GM12878 (cell line): ENCODE results near the gene ADGRB2. TPM values are rescaled to one million over a fixed set of nuclear protein-coding genes. Genes with fewer than 3 reads are reported as not detected.

Experiments used
- ATAC-seq: fragments of 200-7000 bp; cut with Tn5 transposase; 3 replicates; pipeline ENCODE4 v1.9.1; 2020; ENCODE audit warnings: mild to moderate bottlenecking, moderate library complexity
- BruUV-seq: library from RNA; stranded (reverse); fragments of 400-500 nt; replicated peaks from 2 replicates; lab custom pipeline; 2021; lab: Mats Ljungman, UMichigan
- CTCF ChIA-PET: fragments of 300-600 bp; sonication (Branson Sonifier 250); formaldehyde crosslinking; extraction: SDS; loops from one replicate; lab custom pipeline; 2021; ENCODE audit warnings: inconsistent platforms; lab: Yijun Ruan, JAX
- POLR2A ChIA-PET: fragments of 350-600 bp; formaldehyde crosslinking; extraction: SDS; loops from one replicate; lab custom pipeline; 2021; ENCODE audit warnings: inconsistent platforms; lab: Charles Lee
- RAD21 ChIA-PET: fragments of 300-600 bp; sonication (Branson Sonifier 250); formaldehyde crosslinking; loops from one replicate; lab custom pipeline; 2023; ENCODE audit warnings: antibody characterized with exemption; ENCODE audit not compliant: unreplicated experiment; lab: Charles Lee
- SMC1A ChIA-PET: fragments of 300-600 bp; sonication (Branson Sonifier 250); formaldehyde crosslinking; loops from one replicate; lab custom pipeline; 2023; ENCODE audit not compliant: unreplicated experiment, uncharacterized antibody; lab: Charles Lee
- DNase-seq: peaks from one replicate; pipeline ENCODE4 v3.0.0-alpha.2; 2011; ENCODE audit warnings: low read depth, low spot score
- FAIRE-seq: peaks from 3 replicates; lab custom pipeline; 2011; peaks lifted over from hg19 to GRCh38; lab: Jason Lieb, UNC
- H2AFZ ChIP-seq: 2 replicates; pipeline ENCODE4 v1.6.0; 2011; ENCODE audit warnings: low read depth, low read length, control low read depth; ENCODE audit not compliant: control insufficient read depth
- H3K27ac ChIP-seq: 2 replicates; pipeline ENCODE4 v1.5.1; 2011; ENCODE audit warnings: control low read depth; ENCODE audit not compliant: control insufficient read depth, insufficient read depth
- H3K27me3 ChIP-seq, 2 experiments: replicated peaks in 1 of 2; 2 replicates each; pipeline versions ENCODE4 v1.6.0 to v1.6.1; 2011; ENCODE audit warnings: low read length in 1 of 2; ENCODE audit not compliant: control insufficient read depth in 2 of 2, insufficient read depth in 2 of 2
- H3K36me3 ChIP-seq, 2 experiments: 2 replicates each; pipeline ENCODE4 v1.5.1; 2011; ENCODE audit warnings: low read length in 1 of 2; ENCODE audit not compliant: control insufficient read depth in 2 of 2, insufficient read depth in 2 of 2
- H3K4me1 ChIP-seq: 2 replicates; pipeline ENCODE4 v1.6.1; 2011; ENCODE audit warnings: mild to moderate bottlenecking, low read length, moderate library complexity, mixed read lengths; ENCODE audit not compliant: control insufficient read depth, insufficient read depth
- H3K4me2 ChIP-seq: 2 replicates; pipeline ENCODE4 v1.6.0; 2011; ENCODE audit warnings: control low read depth; ENCODE audit not compliant: control insufficient read depth, insufficient read depth
- H3K4me3 ChIP-seq: fragments of 200-600 bp; sonication (generic); 2 replicates; pipeline ENCODE4 v1.5.1; 2016
- H3K79me2 ChIP-seq: 2 replicates; pipeline ENCODE4 v1.6.0; 2011; ENCODE audit warnings: low read length; ENCODE audit not compliant: control insufficient read depth, insufficient read depth
- H3K9ac ChIP-seq: 2 replicates; pipeline ENCODE4 v1.8.0; 2011; ENCODE audit warnings: low read length, control low read depth, mixed read lengths; ENCODE audit not compliant: control insufficient read depth, insufficient read depth
- H3K9me3 ChIP-seq: replicated peaks from 3 replicates; pipeline ENCODE4 v1.5.1; 2011; ENCODE audit warnings: mild to moderate bottlenecking, low read length; ENCODE audit not compliant: control insufficient read depth, insufficient read depth
- H4K20me1 ChIP-seq: 2 replicates; pipeline ENCODE4 v1.6.0; 2011; ENCODE audit not compliant: control insufficient read depth, insufficient read depth
- BACH1 ChIP-seq: fragments of 450-650 bp; IDR thresholded peaks from 2 replicates; pipeline ENCODE4 v1.6.1; 2017; ENCODE audit warnings: mild to moderate bottlenecking, borderline replicate concordance
- BCL3 ChIP-seq: IDR thresholded peaks from 2 replicates; pipeline ENCODE4 v1.6.1; 2011; ENCODE audit warnings: borderline replicate concordance, low read depth, mild to moderate bottlenecking, moderate library complexity, low read length; ENCODE audit not compliant: insufficient read depth, poor library complexity, severe bottlenecking
- CREM ChIP-seq: IDR thresholded peaks from 2 replicates; pipeline ENCODE4 v1.6.1; 2014; ENCODE audit warnings: antibody characterized with exemption, low read depth
- EP300 ChIP-seq, 2 experiments: fragments of 150-350 bp in 1 of 2; IDR thresholded peaks; 2 replicates each; pipeline ENCODE4 v1.6.1; 2011 to 2012; ENCODE audit warnings: low read depth in 2 of 2, low read length in 2 of 2, borderline replicate concordance in 1 of 2, improper control_type of control experiment in 1 of 2, inconsistent platforms in 1 of 2; ENCODE audit not compliant: control insufficient read depth in 1 of 2
- ESRRA ChIP-seq: IDR thresholded peaks from 2 replicates; pipeline ENCODE4 v1.6.1; 2012; ENCODE audit warnings: mild to moderate bottlenecking, low read length, improper control_type of control experiment
- ETV6 ChIP-seq, 2 experiments: fragments of 450-650 bp in 1 of 2; IDR thresholded peaks in 1 of 2; conservative IDR thresholded peaks in 1 of 2; 2 replicates each; pipeline ENCODE4 v1.6.1; 2014; ENCODE audit warnings: antibody characterized with exemption in 1 of 2, borderline replicate concordance in 1 of 2, low read depth in 1 of 2, mild to moderate bottlenecking in 1 of 2, moderate library complexity in 1 of 2
- FOXK2 ChIP-seq: fragments of 450-650 bp; IDR thresholded peaks from 2 replicates; pipeline ENCODE4 v1.6.1; 2017; ENCODE audit warnings: mild to moderate bottlenecking, moderate library complexity
- GATAD2B ChIP-seq: fragments of 450-650 bp; conservative IDR thresholded peaks from 2 replicates; pipeline ENCODE4 v1.6.1; 2017; ENCODE audit warnings: low read depth, mild to moderate bottlenecking, moderate library complexity
- IKZF1 ChIP-seq: fragments of 450-650 bp; conservative IDR thresholded peaks from 2 replicates; pipeline ENCODE4 v1.6.1; 2017; ENCODE audit warnings: antibody characterized with exemption, mild to moderate bottlenecking
- JUND ChIP-seq: IDR thresholded peaks from 2 replicates; pipeline ENCODE4 v1.6.1; 2012; ENCODE audit warnings: low read depth, mild to moderate bottlenecking, low read length, improper control_type of control experiment, moderate library complexity
- NR2C2 ChIP-seq: IDR thresholded peaks from 2 replicates; pipeline ENCODE4 v1.6.1; 2011; ENCODE audit warnings: borderline replicate concordance, low read depth; ENCODE audit not compliant: control insufficient read depth, insufficient read length
- RB1 ChIP-seq: fragments of 450-650 bp; formaldehyde crosslinking; IDR thresholded peaks from 2 replicates; pipeline ENCODE4 v1.6.1; 2017; ENCODE audit warnings: mild to moderate bottlenecking, borderline replicate concordance
- SMC3 ChIP-seq: IDR thresholded peaks from 2 replicates; pipeline ENCODE4 v1.6.1; 2011; ENCODE audit warnings: low read length, improper control_type of control experiment, borderline replicate concordance
- WGBS: methylation state at CpG from one replicate; pipeline ENCODE4 v1.1.6; 2016; ENCODE audit warnings: low lambda C conversion rate; ENCODE audit not compliant: insufficient replicate concordance, insufficient coverage; ENCODE audit errors: missing lambda C conversion rate; 5-methylcytosine and 5-hydroxymethylcytosine counted together
- in situ Hi-C: fragments of 300-500 bp; cut with MboI; formaldehyde crosslinking; loops from 9 replicates; pipeline ENCODE4 v1.14.3; 2018; ENCODE audit warnings: mixed read lengths
- intact Hi-C: fragments of 100-400 bp; cut with micrococcal nuclease; formaldehyde crosslinking; loops from one replicate; pipeline ENCODE4 v1.14.2; 2022; ENCODE audit not compliant: unreplicated experiment
- polyA plus RNA-seq, 11 experiments: library from polyadenylated mRNA; depleted of rRNA in 4 of 11; unstranded in 6 of 11; stranded (reverse) in 5 of 11; fragments of >200 nt; fragmentation: Nextera tagmentation in 4 of 11; fragmentation: Illumina TruSeq in 1 of 11; extraction: Ambion mirVana in 4 of 11; extraction: Trizol in 1 of 11; gene quantifications; 1 replicate in 1 of 11; 2 replicates in 10 of 11; pipeline versions ENCODE4 v1.2.1 to v1.2.3, GENCODE V29; 2011 to 2016; ENCODE audit warnings: inconsistent platforms in 2 of 11, missing spikeins in 2 of 11, low read depth in 1 of 11
- total RNA-seq, 4 experiments: library from RNA; depleted of rRNA in 3 of 4; stranded (reverse); fragments of >200 nt in 3 of 4; fragmentation: Illumina TruSeq in 1 of 4; extraction: Trizol in 1 of 4; gene quantifications; 2 replicates each; pipeline versions ENCODE4 v1.2.1 to v1.2.3, GENCODE V29; 2013 to 2021
- TF ChIP-seq, protein P1 (sequence below): fragments of 450-650 bp; IDR thresholded peaks from 2 replicates; pipeline ENCODE4 v1.6.1; 2014; ENCODE audit warnings: mild to moderate bottlenecking

Gene ADGRB2
- total and polyA plus RNA-seq, 10 of the 15 experiments (the other 5 are each of a cell fraction or from before 2014, with no cell fraction given) = 0.11 to 0.33 (median 0.18) TPM; not detected in 4

- no peak overlapping the region for H3K4me3 ChIP-seq
- ChIA-PET CTCF (interaction anchor here (0.6 kb wide), 1 partner anchor 93 kb away, joined by 3 read pairs; no protein-coding TSS in a partner anchor), POLR2A (no interaction called here), SMC1A (no interaction called here), RAD21 (interaction anchor here (1.1 to 1.2 kb wide), 2 partner anchors 9 to 32 kb away, joined by 3 to 4 read pairs; no protein-coding TSS in a partner anchor)
- in situ Hi-C loops (no loop called here), intact Hi-C loops (no loop called here)
- H2AFZ ChIP-seq = no peak overlapping the region
- H3K27me3 ChIP-seq = no peaks in the 10 kb centered on the region
- WGBS = 39% methylated on average over 4 of the region's 4 CpGs
- H3K4me2 ChIP-seq = no peak overlapping the region
- ATAC-seq = no peak
- H3K9me3 ChIP-seq = no peaks in the 10 kb centered on the region
- TF ChIP-seq RB1 = no peak
- TF ChIP-seq IKZF1 = no peak
- DNase-seq = no peak
- H3K27ac ChIP-seq = no peak overlapping the region
- FAIRE-seq = no peak
- no TSS peak for BruUV-seq
- H3K9ac ChIP-seq = no peak overlapping the region
- no peaks in the 10 kb centered on the region for H3K79me2 ChIP-seq
- peaks cover 21% of the 10 kb centered on the region for H3K4me1 ChIP-seq
- no peaks in the 10 kb centered on the region for H3K36me3 ChIP-seq
- no peaks in the 10 kb centered on the region for H4K20me1 ChIP-seq
Observed at GRCh38 chr1:31696242-31696641, 67.9 kb downstream of the ADGRB2 start.

DNA sequence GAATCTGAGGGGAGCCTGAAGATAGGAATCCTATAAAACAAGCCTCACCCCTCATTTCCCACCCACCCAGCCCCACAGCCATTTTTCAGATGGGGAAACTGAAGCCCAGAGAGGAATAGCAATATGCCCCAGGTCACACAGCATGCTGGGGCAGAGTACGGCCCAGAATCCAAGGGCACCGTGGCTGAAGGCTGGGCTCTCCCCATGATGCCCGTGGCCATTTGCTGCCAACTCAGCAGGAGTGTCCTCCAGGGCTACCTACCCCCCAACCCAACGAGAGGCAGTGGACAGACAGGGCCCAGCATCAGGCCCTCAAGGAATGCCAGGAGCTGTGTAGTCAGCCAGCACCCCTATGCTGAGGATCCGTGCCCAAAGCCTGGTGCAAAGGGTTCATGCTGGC is 68.8 kb downstream of the ADGRB2 start:
- ChIA-PET RAD21 (interaction anchor here (1.1 kb wide), 1 partner anchor 10 kb away, joined by 3 read pairs; no protein-coding TSS in a partner anchor), CTCF (no interaction called here), SMC1A (no interaction called here), POLR2A (no interaction called here)
- no TSS peak for BruUV-seq
- FAIRE-seq (no peak), DNase-seq (no peak), ATAC-seq (no peak)
- Histone ChIP-seq H3K4me2 (no peak overlapping the region), H3K27ac (no peak overlapping the region), H3K4me3 (no peak overlapping the region), H3K79me2 (no peaks in the 10 kb centered on the region), H3K36me3 (no peaks in the 10 kb centered on the region), H3K9ac (no peak overlapping the region), H2AFZ (no peak overlapping the region), H4K20me1 (no peaks in the 10 kb centered on the region), H3K9me3 (no peaks in the 10 kb centered on the region), H3K4me1 (peaks cover 13% of the 10 kb centered on the region), H3K27me3 (no peaks in the 10 kb centered on the region)
- in situ Hi-C loops (no loop called here), intact Hi-C loops (no loop called here)
- WGBS = 15% methylated on average over 5 of the region's 5 CpGs
- TF ChIP-seq ESRRA (no peak), NR2C2 (no peak), FOXK2 (no peak), JUND (no peak), BACH1 (no peak), EP300 (IDR thresholded peaks at IDR 0.05; ENCODE audit: borderline replicate concordance in 1 of 2, control insufficient read depth in 1 of 2, low read depth in 2 of 2, low read length in 2 of 2) (no peak), CREM (no peak), GATAD2B (no peak), SMC3 (no peak), ETV6 (conservative IDR thresholded peaks at IDR 0.05 in 1 of 2, IDR thresholded peaks at IDR 0.05 in 1 of 2; ENCODE audit: borderline replicate concordance in 1 of 2, low read depth in 1 of 2) (no peak), BCL3 (no peak)
- TF ChIP-seq, protein P1, sequence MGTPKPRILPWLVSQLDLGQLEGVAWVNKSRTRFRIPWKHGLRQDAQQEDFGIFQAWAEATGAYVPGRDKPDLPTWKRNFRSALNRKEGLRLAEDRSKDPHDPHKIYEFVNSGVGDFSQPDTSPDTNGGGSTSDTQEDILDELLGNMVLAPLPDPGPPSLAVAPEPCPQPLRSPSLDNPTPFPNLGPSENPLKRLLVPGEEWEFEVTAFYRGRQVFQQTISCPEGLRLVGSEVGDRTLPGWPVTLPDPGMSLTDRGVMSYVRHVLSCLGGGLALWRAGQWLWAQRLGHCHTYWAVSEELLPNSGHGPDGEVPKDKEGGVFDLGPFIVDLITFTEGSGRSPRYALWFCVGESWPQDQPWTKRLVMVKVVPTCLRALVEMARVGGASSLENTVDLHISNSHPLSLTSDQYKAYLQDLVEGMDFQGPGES = no peak
